ENCODE measurements around the gene SH3D19.

SH3D19 gene

DNA sequence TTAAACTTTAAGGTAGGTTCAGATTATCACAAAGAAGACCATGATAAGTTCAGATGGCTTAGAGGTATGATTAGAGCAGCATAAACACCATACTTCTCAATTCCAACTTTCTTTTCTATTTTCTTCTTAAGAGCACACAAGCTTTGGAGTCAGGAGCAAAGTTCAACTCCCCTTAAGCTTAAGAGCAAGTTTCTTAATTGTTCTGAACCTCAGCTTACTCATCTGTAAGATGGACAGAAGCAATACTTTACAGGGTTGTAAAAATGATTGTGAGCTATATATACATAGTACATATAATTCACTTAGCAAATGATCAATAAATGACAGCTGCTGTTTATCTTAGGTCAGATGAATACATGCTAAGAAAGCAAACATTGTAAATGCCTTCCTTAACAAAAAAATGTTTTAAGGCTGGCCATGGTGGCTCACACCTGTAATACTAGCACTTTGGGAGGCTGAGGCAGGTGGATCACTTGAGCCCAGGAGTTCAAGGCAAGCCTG lies 250.9 kb downstream of the SH3D19 start:
- no peak for DNase-seq
